Colonic mucosa (tissue), 4 donors: ENCODE measurements around the gene SHANK3. TPM values are rescaled to one million over a fixed set of nuclear protein-coding genes. Genes with fewer than 3 reads are reported as not detected.

Experiments
- DNase-seq: peaks from one replicate; pipeline ENCODE4 v3.0.0-alpha.2; 2020
- H3K27ac ChIP-seq: fragments of 200-600 bp; one replicate; pipeline ENCODE4 v1.8.0; 2021
- H3K27me3 ChIP-seq: fragments of 200-600 bp; one replicate; pipeline ENCODE4 v1.8.0; 2021
- H3K36me3 ChIP-seq: fragments of 200-600 bp; one replicate; pipeline ENCODE4 v1.8.0; 2021
- H3K4me1 ChIP-seq: fragments of 200-600 bp; one replicate; pipeline ENCODE4 v1.8.0; 2021; ENCODE audit warnings: mild to moderate bottlenecking
- H3K4me3 ChIP-seq: fragments of 200-600 bp; one replicate; pipeline ENCODE4 v1.8.0; 2021
- H3K9ac ChIP-seq, 2 donors: one replicate each; pipeline ENCODE4 v1.7.0; 2013; ENCODE audit warnings: control low read depth in 2 of 2, low read depth in 2 of 2, low read length in 2 of 2
- H3K9me3 ChIP-seq: fragments of 200-600 bp; one replicate; pipeline ENCODE4 v1.8.0; 2021
- intact Hi-C: fragments of 100-400 bp; cut with DNase I; formaldehyde crosslinking; loops from one replicate; pipeline ENCODE4 v1.14.1; 2022
- total RNA-seq, 2 donors: library from RNA; stranded (reverse); fragmentation: NEBNext Ultra II Directional in 1 of 2; extraction: Animal tissue kit (Norgen Biotek cat#: 25700) in 1 of 2; gene quantifications; one replicate each; pipeline ENCODE4 v1.2.1, GENCODE V29; 2021
- TF ChIP-seq, protein P1 (sequence below): fragments of 200-600 bp; IDR thresholded peaks from one replicate; pipeline ENCODE4 v1.8.0; 2022; ENCODE audit warnings: antibody characterized with exemption, mild to moderate bottlenecking
- donor health status: healthy.
- donor health status: DM: no; HTN: no; CAD: no.
- donor health status: DM: no; HTN: no; CAD: no.

Gene SHANK3
- total RNA-seq = 1 to 10 TPM; 3.6 to 4.3 TPM

DNA sequence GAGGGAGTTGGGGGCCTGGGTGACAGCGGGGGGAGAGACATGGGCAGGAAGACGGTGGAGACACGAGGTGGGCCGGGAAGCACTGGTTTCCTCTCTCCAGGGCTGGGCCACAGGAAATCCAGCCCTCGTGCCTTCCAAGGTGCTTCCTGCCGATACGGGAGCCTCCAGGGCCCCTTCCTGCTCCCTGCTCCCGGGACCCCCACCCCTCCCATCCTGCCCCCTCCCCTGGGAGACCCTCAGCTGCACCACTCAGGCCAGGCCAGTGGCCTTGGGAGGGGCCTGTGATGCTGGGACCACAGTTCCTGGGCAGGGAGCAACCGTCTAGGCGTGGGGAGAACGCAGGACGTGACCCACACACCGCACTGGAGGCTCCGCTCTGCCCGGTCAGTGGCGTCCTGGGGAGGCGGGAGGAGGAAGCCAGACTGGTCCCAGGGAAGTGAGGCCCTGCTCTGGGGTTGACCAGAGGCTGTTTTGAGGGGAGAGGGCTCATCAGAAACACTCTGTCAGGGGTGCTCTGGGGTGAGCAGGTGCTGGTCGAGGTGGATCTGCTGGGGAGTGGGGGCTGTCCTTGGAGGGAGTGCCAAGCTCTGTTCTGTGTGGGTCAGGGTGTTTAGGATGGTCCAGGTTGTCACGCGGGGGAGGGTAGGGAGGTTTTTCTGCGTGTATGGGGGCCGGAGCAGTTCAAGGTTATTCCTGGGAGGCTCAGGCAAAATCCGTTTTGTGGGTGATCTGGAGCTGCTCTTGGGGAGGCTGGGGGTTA, at the start of gene SHANK3:
SHANK3 (plus strand) TSS at position 353 of the 760 bp plus-strand sequence.
- TF ChIP-seq, protein P1, sequence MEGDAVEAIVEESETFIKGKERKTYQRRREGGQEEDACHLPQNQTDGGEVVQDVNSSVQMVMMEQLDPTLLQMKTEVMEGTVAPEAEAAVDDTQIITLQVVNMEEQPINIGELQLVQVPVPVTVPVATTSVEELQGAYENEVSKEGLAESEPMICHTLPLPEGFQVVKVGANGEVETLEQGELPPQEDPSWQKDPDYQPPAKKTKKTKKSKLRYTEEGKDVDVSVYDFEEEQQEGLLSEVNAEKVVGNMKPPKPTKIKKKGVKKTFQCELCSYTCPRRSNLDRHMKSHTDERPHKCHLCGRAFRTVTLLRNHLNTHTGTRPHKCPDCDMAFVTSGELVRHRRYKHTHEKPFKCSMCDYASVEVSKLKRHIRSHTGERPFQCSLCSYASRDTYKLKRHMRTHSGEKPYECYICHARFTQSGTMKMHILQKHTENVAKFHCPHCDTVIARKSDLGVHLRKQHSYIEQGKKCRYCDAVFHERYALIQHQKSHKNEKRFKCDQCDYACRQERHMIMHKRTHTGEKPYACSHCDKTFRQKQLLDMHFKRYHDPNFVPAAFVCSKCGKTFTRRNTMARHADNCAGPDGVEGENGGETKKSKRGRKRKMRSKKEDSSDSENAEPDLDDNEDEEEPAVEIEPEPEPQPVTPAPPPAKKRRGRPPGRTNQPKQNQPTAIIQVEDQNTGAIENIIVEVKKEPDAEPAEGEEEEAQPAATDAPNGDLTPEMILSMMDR = no peak

DNA sequence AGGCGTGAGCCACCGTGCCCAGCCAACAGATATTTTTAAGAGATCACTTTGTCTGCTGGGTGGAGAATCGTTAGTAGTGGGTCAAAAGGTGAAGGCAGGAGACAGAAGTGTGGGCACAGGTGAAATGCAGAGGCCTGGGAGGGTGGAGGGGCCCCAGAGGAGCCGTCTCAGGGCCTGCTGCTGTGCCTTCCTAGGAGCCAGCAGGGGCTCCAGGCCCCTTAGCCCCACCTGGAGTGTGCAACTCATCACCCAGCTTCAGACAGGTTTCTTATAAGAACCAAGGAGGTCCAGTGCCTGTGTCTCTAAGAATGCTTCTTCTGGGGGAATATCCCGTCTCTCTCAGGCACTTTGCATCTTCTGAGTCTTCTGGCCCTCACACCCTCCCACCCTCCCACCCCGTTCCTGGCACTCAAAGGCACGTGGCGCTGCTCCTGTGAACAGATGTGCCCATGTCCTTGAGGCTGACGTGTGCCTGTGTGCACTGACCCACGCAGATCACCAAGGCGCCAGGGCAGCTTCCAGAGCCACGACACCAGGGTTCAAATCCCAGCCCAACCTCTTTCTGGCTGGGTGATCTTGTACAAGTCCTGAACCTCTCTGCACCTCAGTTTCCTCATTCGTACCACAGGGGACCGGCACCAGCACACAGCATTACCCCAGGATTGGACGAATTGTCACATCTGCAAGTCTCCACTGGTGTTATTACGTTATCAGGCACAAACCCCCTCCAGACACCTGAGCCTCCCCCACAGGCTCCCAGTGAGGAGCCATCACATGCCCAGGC, 48.1 kb upstream of the SHANK3 start:
- Histone ChIP-seq H3K36me3 (no peaks in the 10 kb centered on the region), H3K9ac (no peak overlapping the region), H3K27ac (no peak overlapping the region), H3K9me3 (no peaks in the 10 kb centered on the region), H3K27me3 (no peaks in the 10 kb centered on the region), H3K4me1 (peaks cover 8% of the 10 kb centered on the region), H3K4me3 (no peak overlapping the region)
- DNase-seq = no peak
- intact Hi-C loops = no loop called here
- TF ChIP-seq, protein P1 = no peak

More for the DNA sequence above, at the start of gene SHANK3:
- H3K4me1 ChIP-seq = no peaks in the 10 kb centered on the region
- no peaks in the 10 kb centered on the region for H3K9me3 ChIP-seq
- no peak for DNase-seq
- no peak within 1 kb of the TSS for H3K9ac ChIP-seq
- peaks cover 19% of the 10 kb centered on the region for H3K27me3 ChIP-seq
- H3K4me3 ChIP-seq = peak within 1 kb of the TSS; percentile 9
- intact Hi-C loops = no loop called here
- no peak within 1 kb of the TSS for H3K27ac ChIP-seq
- no peaks in the 10 kb centered on the region for H3K36me3 ChIP-seq

DNA sequence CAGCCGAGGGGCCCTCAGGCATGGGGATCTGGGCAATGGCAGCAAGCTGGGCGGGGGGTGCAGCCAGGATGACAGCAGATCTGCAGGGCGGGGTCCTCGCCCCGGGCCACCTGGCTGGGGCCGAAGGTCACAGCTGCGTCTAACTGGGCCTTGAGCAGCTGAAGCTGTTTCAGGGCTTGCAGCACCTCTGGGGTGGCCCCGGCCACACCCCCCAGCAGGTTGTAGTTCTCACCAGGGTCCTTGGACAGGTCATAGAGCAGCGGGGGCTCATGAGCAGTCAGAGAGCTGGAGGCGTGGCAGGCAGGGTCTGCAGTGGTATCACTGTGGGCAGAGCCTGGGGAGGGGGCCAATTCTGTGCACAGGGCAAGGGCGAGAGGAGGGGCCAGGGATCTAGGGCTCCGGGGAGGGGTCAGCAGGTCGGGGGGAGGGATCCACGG, 47.5 kb upstream of the SHANK3 start:
- DNase-seq = no peak
- Histone ChIP-seq H3K36me3 (no peaks in the 10 kb centered on the region), H3K9me3 (no peaks in the 10 kb centered on the region), H3K27me3 (no peaks in the 10 kb centered on the region), H3K4me1 (peaks cover 8% of the 10 kb centered on the region), H3K27ac (no peak overlapping the region), H3K9ac (no peak overlapping the region), H3K4me3 (no peak overlapping the region)
- intact Hi-C loops = no loop called here
- TF ChIP-seq, protein P1 = no peak

DNA sequence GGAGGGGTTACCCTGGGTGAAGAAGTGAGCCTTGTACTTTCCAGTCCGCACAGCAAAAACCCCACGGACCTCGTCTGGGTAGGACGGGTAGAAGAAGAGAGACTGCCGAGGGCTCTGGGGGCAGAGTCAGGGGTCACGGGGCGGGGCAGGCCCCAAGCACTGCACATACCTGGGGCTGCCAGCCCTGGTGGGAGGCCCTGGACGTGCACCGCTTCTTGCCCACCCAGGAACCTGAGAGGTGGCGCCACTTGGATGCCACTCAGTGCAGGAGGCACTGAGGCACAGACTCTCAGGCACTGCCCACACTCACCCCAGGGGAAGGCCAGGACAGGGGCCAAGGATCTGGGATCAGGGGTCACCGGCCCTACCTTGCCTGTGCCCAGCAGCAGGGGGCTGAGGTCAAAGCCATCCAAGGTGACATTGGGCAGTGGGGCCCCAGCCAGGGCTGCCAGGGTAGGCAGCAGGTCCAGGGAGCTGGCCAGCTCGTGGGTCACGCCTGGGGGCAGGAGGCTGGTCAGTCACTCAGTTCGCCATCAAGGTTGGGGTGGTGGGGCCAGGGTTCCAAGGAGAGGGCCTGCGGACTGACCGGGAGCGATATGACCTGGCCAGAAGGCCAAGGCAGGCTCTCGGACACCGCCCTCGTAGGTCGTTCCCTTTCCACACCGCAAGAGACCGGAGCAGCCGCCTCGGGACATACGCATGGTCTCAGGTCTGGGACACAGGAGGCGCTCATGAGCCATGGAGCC, 46.9 kb upstream of the SHANK3 start:
- H3K27me3 ChIP-seq = no peaks in the 10 kb centered on the region
- H3K4me3 ChIP-seq = no peak overlapping the region
- TF ChIP-seq, protein P1 = no peak
- H3K27ac ChIP-seq = no peak overlapping the region
- intact Hi-C loops = no loop called here
- peak overlapping the region in 1 of 2 donors; percentile 14 for H3K9ac ChIP-seq
- DNase-seq = no peak
- no peaks in the 10 kb centered on the region for H3K9me3 ChIP-seq
- no peaks in the 10 kb centered on the region for H3K36me3 ChIP-seq
- H3K4me1 ChIP-seq = peaks cover 8% of the 10 kb centered on the region

DNA sequence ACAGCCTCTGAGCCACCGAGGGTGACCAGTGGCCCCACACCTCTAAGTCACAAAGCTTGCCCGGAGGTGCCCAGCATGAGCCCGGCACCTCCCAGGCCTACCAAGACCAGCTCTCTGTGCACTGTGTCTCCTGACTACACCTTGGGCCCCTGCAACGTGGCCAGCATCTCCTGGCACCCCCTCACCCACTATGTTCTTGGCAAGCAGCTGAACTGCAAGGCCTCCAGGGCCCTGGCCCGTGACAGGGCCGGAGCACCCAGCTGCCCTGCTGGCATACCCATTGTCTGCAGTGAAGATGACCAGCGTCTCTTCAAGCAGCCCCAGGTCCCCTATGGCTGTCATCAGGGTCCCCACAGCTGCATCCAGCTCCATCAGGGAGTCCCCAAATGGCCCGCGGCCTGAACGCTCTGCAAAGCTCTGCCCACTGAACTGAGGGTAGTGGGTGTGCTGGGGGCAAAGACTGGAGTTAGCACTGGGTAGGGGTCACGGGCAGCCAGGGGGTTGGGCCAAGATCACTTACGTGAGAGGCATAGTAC, 46.2 kb upstream of the SHANK3 start:
- Histone ChIP-seq H3K9me3 (no peaks in the 10 kb centered on the region), H3K27me3 (no peaks in the 10 kb centered on the region), H3K4me3 (no peak overlapping the region), H3K9ac (no peak overlapping the region), H3K27ac (no peak overlapping the region), H3K4me1 (peaks cover 8% of the 10 kb centered on the region), H3K36me3 (no peaks in the 10 kb centered on the region)
- TF ChIP-seq, protein P1 = no peak
- intact Hi-C loops = no loop called here
- no peak for DNase-seq
